Measurements from ENCODE around the gene PRB4.
"Not testable (repeated sequence)": the region's sequence is repeated elsewhere in the genome, so short reads cannot be mapped to it uniquely, and the experiment has no call there.

Gene PRB4

DNA sequence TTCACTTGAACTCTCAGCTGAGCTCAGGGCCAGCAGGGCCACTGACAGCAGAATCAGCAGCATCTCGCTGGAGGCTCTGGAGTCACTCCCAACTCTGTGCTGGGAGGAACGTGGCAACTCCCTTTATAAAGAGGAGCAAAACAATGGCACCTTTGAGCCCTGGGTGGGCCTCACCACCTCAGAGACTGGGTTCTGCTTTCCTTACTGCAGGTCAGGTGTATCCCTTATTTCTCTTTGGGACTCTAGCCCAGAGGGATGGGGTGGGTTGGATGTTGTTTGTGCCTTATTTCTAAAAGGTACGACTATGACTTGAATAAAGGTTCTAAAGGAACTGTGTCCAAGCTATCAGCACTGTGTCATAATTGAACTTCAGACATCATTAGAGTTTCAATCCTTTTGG is at the start of gene PRB4:
Gene PRB4 (minus strand): TSS at position 101 of the 400 bp plus-strand sequence. CDS start 38 bp downstream, at position 63.
- DNase-seq: no peak

DNA sequence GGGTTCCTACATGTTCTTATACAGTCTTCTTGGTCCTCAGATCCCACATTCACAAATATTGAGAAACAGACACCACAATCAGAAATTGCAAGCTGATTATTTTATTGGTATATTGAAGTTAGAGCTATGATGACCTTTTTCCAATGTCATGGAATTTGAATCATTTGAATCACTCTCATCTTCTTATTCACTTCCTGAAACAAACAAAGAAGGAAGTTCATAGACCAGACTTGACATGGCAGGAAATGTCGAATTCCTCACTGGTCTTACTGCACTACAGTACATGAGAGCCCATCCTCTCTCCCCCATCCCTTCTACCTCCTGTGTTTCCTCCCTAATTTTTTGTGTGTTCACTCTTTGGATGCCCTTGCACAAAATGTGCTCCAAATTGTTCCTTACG is 41.5 kb upstream of the PRB4 start:
- DNase-seq: not testable (repeated sequence)

DNA sequence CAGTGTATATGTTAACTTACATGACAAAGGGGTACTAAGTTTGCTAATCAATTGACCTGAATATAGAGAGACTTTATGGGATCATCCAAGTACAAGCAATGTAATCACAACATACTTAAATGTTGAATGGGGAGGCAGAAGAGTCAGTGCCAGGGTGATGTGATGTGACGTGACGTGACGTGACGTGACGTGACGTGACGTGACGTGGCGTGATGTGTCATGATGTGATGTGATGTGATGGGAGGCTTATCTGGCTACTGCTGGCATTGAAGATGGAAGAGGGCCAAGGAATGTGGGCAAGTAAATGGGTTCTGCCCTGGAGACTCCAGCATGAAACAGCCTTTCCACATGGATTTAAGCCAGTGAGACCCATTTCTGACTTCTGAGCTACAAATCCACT is 38.2 kb upstream of the PRB4 start:
- DNase-seq: no peak

DNA sequence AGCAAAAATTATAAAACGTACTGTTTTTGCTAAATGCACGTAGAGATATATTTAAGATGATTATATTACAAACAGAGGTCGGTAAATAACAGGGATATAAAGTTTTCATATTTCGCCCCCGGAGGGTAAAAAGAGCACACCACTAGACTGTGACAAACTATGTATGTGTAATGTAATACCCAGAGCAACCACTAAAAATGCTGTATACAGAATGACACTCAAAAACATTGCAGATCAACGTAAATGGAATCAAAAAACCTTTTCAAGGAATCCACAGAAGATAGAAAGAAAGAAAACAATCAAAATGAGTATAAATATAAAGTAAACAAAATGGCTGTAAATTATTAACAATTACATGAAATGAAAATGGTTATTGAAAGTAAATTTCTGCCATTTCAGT is 37.6 kb upstream of the PRB4 start:
- peak in 1 of 2 experiments; percentile 1 for DNase-seq

DNA sequence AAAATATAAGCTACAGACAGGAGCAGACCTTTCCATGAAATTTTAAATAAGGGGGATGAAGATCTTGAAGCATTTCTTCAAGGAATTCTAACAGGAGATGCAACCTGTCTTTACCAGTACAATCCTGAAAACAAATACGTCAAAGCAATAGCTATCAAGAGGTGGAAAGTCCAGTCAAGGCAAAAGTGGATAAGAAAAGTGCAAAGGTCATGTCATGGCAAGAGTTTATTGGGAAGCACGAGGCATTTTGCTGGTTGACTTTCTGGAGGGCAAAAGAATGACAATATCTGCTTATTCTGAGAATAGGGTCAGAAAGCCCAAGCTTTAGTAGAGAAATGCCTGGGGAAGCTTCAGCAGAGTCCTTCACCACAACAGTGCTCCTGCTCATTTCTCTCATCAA is 34.3 kb upstream of the PRB4 start:
- no peak for DNase-seq

DNA sequence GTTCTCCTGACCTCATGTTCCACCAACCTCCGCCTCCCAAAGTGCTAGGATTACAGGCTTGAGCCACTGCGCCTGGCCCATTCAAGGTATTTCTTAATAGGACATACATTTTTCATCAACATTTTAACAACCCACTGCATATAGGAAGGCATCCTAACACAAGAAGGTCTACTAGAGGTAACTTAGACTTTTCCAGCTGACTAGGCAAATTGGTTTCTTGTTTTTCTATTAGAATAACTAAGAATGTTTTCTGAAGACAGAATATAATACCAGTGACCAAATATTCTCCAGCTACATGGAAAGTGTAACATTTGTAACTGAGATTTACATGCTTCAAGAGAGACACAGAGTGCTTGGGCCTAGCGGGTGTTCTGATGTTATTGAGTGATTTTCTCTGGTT is 14.2 kb upstream of the PRB4 start:
- DNase-seq: no peak

DNA sequence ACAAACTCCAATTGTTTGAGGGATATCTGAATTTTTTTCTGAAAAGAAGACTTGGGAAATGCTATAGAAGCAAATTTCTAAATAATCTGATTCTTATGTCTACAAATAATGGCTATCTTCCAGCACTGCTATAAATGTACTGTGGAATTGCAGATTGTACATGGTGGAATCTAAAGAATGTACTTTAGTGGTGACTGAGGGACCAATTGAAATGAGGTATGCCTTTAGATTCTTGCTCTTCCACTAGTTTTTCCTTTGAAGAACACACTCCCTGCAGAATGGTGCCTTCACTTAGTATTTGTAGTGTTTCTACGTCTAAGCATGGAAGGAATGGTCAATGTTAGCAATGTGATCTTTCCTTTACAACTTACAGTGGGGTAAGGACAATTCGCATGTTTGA is 11.7 kb upstream of the PRB4 start:
- DNase-seq: no peak

DNA sequence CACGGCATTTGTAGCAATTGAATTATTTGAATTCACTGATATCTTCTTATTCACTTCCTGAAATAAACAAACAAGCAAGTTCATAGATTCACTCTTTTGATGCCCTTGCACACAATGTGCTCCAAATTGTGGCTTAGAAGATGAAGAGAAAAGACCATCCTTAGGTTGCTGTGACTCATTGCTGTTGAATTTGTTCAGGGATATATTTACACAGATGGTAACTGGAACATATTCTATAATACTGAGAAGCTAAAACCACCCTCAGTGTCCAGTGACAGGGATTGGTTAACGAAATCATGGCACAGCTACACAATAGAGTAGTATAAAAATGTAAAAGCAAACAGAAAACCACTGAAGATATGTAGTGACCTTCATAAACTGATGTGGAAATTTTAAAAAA is 3.1 kb downstream of the PRB4 start:
- DNase-seq: no peak

DNA sequence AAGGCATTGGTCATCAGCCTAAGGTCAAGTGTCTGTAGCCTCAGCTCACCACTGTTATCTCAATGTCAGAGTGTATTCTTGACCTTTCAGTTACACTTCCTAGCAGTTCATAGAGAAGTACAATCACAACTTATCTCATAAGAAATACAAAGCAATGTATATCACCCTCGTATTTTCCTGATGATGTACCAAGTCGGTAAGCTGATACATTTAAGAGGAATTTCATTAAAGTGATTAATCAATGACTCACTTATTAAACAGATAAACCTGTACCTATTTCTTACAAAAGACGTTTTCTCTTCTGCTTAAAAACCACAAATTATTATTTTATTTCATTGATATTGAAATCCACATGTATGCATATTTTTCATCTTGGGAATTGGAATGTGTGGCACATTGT is 36.8 kb downstream of the PRB4 start:
- no peak for DNase-seq

DNA sequence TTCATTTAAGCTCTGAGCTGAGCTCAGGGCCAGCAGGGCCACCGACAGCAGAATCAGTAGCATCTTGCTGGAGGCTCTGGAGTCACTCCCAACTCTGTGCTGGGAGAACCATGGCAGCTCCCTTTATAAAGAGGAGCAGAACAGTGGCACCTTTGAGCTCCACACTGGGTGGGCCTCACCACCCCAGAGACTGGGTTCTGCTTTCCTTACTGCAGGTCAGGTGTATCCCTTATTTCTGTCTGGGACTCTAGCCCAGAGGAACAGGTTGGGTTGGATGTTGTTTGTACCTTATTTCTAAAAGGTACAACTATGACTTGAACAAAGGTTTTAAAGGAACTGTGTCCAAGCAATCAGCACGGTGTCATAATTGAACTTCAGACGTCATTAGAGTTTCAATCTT is 40.6 kb downstream of the PRB4 start, which contains the start of gene PRB3:
Gene PRB3 (minus strand): TSS at position 101 of the 400 bp plus-strand sequence. CDS start 38 bp downstream, at position 63.
- no peak for DNase-seq

DNA sequence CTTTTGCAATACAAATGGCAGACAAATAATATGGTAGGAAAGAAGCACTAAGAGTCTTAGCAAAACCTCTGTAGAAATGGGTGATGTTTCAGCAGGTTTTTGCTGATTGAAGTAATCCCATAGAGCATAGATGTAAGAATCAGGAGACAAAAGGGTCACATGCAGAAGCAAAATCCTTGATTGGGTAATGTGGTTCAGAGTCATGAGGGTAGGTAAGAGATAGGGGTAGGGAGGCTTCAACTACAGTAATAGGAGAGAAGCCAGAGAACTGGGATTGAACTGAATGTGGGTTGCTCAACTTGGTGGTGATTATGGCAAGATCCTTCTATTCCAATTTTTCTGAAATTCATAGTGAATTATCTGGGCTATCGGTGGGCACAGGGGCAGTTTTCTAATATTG is 45.7 kb downstream of the PRB4 start:
- no peak for DNase-seq
